ENCODE data around the gene AADACL2.

DNA sequence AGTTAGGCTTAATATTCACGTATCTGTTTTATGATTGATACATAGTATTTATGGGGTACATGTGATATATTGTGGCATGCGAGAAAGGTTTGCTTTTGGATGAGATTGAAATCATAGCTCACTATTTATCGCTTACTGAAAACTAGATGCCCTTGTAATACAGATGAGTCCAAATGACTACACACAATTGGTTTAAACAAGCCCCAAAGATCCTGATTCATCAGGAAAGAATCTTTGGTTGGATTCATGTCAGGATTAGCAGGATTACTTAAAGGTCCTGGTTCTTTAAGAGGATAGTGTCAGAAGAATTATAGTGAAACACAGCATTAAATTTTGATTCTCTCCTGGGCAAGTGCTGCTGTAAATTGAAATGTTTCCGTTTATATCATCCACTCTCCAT, 61.5 kb downstream of the AADACL2 start:
- TF ChIP-seq, protein P1, sequence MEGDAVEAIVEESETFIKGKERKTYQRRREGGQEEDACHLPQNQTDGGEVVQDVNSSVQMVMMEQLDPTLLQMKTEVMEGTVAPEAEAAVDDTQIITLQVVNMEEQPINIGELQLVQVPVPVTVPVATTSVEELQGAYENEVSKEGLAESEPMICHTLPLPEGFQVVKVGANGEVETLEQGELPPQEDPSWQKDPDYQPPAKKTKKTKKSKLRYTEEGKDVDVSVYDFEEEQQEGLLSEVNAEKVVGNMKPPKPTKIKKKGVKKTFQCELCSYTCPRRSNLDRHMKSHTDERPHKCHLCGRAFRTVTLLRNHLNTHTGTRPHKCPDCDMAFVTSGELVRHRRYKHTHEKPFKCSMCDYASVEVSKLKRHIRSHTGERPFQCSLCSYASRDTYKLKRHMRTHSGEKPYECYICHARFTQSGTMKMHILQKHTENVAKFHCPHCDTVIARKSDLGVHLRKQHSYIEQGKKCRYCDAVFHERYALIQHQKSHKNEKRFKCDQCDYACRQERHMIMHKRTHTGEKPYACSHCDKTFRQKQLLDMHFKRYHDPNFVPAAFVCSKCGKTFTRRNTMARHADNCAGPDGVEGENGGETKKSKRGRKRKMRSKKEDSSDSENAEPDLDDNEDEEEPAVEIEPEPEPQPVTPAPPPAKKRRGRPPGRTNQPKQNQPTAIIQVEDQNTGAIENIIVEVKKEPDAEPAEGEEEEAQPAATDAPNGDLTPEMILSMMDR (IDR thresholded peaks at IDR 0.05) = no peak
- TF ChIP-seq RXRA (IDR thresholded peaks at IDR 0.05; ENCODE audit: borderline replicate concordance, low read depth) (no peak), CHD2 (IDR thresholded peaks at IDR 0.05; ENCODE audit: low read length, partially characterized antibody) (no peak), FOXM1 (IDR thresholded peaks at IDR 0.05; ENCODE audit: low read depth) (no peak), POLR2AphosphoS5 (IDR thresholded peaks at IDR 0.05; ENCODE audit: low read depth, low read length) (no peak), EZH2phosphoT487 (IDR thresholded peaks at IDR 0.05; ENCODE audit: borderline replicate concordance, low read depth) (no peak)
